GM19397 (cell line): ENCODE data around the gene NDN.

Source experiments
- ATAC-seq: cut with Tn5 transposase; IDR thresholded peaks from one replicate; pipeline ENCODE4 v1.9.1; 2021; ENCODE audit warnings: mild to moderate bottlenecking, moderate library complexity; ENCODE audit not compliant: unreplicated experiment

NDN gene

GRCh38 chr15:23644829-23645228, 42.3 kb downstream of the NDN start:
- ATAC-seq, result no peak

GRCh38 chr15:23642413-23643044, 44.6 kb downstream of the NDN start:
- ATAC-seq, result peak; percentile 74
